ENCODE results near the gene EPS8. TPM values are rescaled to one million over a fixed set of nuclear protein-coding genes. Genes with fewer than 3 reads are reported as not detected.

The EPS8 gene
- polyA plus RNA-seq, 1 of the 3 experiments (the other 2 are of a cell fraction) = 19.8 TPM

GRCh38 chr12:15772405-15773018 lies 16.7 kb downstream of the EPS8 start (continued):
- TF ChIP-seq USF1 (IDR thresholded peaks at IDR 0.05; ENCODE audit: borderline replicate concordance, low read depth) (no peak), JUND (IDR thresholded peaks at IDR 0.05) (no peak), GABPA (IDR thresholded peaks at IDR 0.05; ENCODE audit: low read depth) (no peak)

- Histone ChIP-seq H2AFZ (ENCODE audit: low read depth) (no peak overlapping the region), H3K36me3 (replicated peaks in 1 of 2; ENCODE audit: control insufficient read depth in 1 of 2, insufficient read depth in 2 of 2, low read length in 1 of 2) (no peaks in the 10 kb centered on the region), H4K20me1 (ENCODE audit: insufficient read depth) (no peaks in the 10 kb centered on the region), H3K9me2 (no peaks in the 10 kb centered on the region), H3K9me3 (no peaks in the 10 kb centered on the region), H3F3A (replicated peaks; ENCODE audit: insufficient read depth) (peaks cover 31% of the 10 kb centered on the region), H3K4me3 (ENCODE audit: low read depth in 2 of 2, low read length in 1 of 2) (no peak overlapping the region), H3K9ac (0 out of 2 replicates have a peak overlapping the region, but pooled peaks have one; percentile 10), H3K4me2 (peak overlapping the region; percentile 39; the same call in 1 of the 2 replicates), H3K79me2 (ENCODE audit: insufficient read depth) (peaks cover 97% of the 10 kb centered on the region), H3K27me3 (ENCODE audit: insufficient read depth) (no peaks in the 10 kb centered on the region), H3K27ac (ENCODE audit: low read depth in 2 of 2, low read length in 1 of 2) (peak overlapping the region in 1 of 2 experiments; percentile 59; a peak in 2 of 4 replicates), H3K4me1 (ENCODE audit: control insufficient read depth in 1 of 2, insufficient read depth in 2 of 2, low read depth in 1 of 2, low read length in 1 of 2) (peaks cover 0 to 30% of the 10 kb centered on the region in 2 experiments; a peak in 1 of 4 replicates)
- CTCF ChIA-PET = interaction anchor here (1.0 to 3.5 kb wide), 2 partner anchors 14 to 87 kb away, joined by 3 to 31 read pairs; no protein-coding TSS in a partner anchor
- TF ChIP-seq SIN3A (IDR thresholded peaks at IDR 0.05; ENCODE audit: borderline replicate concordance, low read depth, low read length) = no peak
- TF ChIP-seq FOSL2 (IDR thresholded peaks at IDR 0.05; ENCODE audit: borderline replicate concordance, low read depth) = no peak
- TF ChIP-seq PBX3 (IDR thresholded peaks at IDR 0.05) = no peak
- POLR2A ChIA-PET = no interaction called here
- no peak for DNase-seq
- 97% methylated on average over 1 of the region's 1 CpG for WGBS (ENCODE audit: low lambda C conversion rate)
Measured at GRCh38 chr12:15770581-15770980, 18.6 kb downstream of the EPS8 start.

GRCh38 chr12:15770021-15770420 lies 19.2 kb downstream of the EPS8 start:
- Histone ChIP-seq H3K4me3 (ENCODE audit: low read depth in 2 of 2, low read length in 1 of 2) (no peak overlapping the region), H3K27me3 (ENCODE audit: insufficient read depth) (no peaks in the 10 kb centered on the region), H2AFZ (ENCODE audit: low read depth) (no peak overlapping the region), H3K4me1 (ENCODE audit: control insufficient read depth in 1 of 2, insufficient read depth in 2 of 2, low read depth in 1 of 2, low read length in 1 of 2) (peaks cover 0 to 24% of the 10 kb centered on the region in 2 experiments; a peak in 1 of 4 replicates), H3K4me2 (no peak overlapping the region), H3K9me2 (no peaks in the 10 kb centered on the region), H3K79me2 (ENCODE audit: insufficient read depth) (peaks cover 97% of the 10 kb centered on the region), H3K36me3 (replicated peaks in 1 of 2; ENCODE audit: control insufficient read depth in 1 of 2, insufficient read depth in 2 of 2, low read length in 1 of 2) (no peaks in the 10 kb centered on the region), H3K9ac (no peak overlapping the region), H3F3A (replicated peaks; ENCODE audit: insufficient read depth) (peaks cover 31% of the 10 kb centered on the region), H3K27ac (ENCODE audit: low read depth in 2 of 2, low read length in 1 of 2) (peak overlapping the region in 1 of 2 experiments; percentile 59; a peak in 2 of 4 replicates), H3K9me3 (no peaks in the 10 kb centered on the region), H4K20me1 (ENCODE audit: insufficient read depth) (no peaks in the 10 kb centered on the region)
- TF ChIP-seq USF2 (IDR thresholded peaks at IDR 0.05; ENCODE audit: borderline replicate concordance, low read depth, low read length) (no peak), RFX5 (IDR thresholded peaks at IDR 0.05; ENCODE audit: low read length) (no peak), GATA2 (CRISPR knock-in tag; IDR thresholded peaks at IDR 0.05) (no peak), EP300 (IDR thresholded peaks at IDR 0.05; ENCODE audit: borderline replicate concordance in 1 of 2, low read depth in 1 of 2, low read length in 1 of 2) (no peak), MAX (IDR thresholded peaks at IDR 0.05; ENCODE audit: low read depth) (no peak), TEAD4 (IDR thresholded peaks at IDR 0.05; ENCODE audit: borderline replicate concordance, insufficient read depth) (no peak), TAF1 (IDR thresholded peaks at IDR 0.05; ENCODE audit: borderline replicate concordance, low read depth, low read length) (no peak), YY1 (IDR thresholded peaks at IDR 0.05; ENCODE audit: low read depth) (no peak), RAD21 (IDR thresholded peaks at IDR 0.05; ENCODE audit: low read length) (no peak), FOSL2 (IDR thresholded peaks at IDR 0.05; ENCODE audit: borderline replicate concordance, low read depth) (no peak), MXI1 (IDR thresholded peaks at IDR 0.05; ENCODE audit: low read depth, low read length) (no peak), MEF2A (IDR thresholded peaks at IDR 0.05; ENCODE audit: borderline replicate concordance, low read depth) (no peak), POLR2AphosphoS5 (IDR thresholded peaks at IDR 0.05; ENCODE audit: low read depth, low read length) (no peak), FOXJ3 (CRISPR knock-in tag; IDR thresholded peaks at IDR 0.05) (no peak), SIN3A (IDR thresholded peaks at IDR 0.05; ENCODE audit: borderline replicate concordance, low read depth, low read length) (no peak), GABPA (IDR thresholded peaks at IDR 0.05; ENCODE audit: low read depth) (no peak)
- POLR2A ChIA-PET = no interaction called here
- DNase-seq = no peak
- CTCF ChIA-PET = interaction anchor here (3.5 kb wide), 1 partner anchor 87 kb away, joined by 31 read pairs; no protein-coding TSS in a partner anchor
- WGBS (ENCODE audit: low lambda C conversion rate) = 90% methylated on average over 3 of the region's 3 CpGs

All from SK-N-SH (cell line).